HUDEP-2 (cell line): ENCODE data around the gene CCPG1.
"Not testable (repeated sequence)": the region's sequence is repeated elsewhere in the genome, so short reads cannot be mapped to it uniquely, and the experiment has no call there.

Experiments used
- DNase-seq, 76 experiments: peaks; one replicate each; lab custom pipeline; 2025; ENCODE audit not compliant: unreplicated experiment in 76 of 76; lab: John Stamatoyannopoulos, UW

The CCPG1 gene, protein sequence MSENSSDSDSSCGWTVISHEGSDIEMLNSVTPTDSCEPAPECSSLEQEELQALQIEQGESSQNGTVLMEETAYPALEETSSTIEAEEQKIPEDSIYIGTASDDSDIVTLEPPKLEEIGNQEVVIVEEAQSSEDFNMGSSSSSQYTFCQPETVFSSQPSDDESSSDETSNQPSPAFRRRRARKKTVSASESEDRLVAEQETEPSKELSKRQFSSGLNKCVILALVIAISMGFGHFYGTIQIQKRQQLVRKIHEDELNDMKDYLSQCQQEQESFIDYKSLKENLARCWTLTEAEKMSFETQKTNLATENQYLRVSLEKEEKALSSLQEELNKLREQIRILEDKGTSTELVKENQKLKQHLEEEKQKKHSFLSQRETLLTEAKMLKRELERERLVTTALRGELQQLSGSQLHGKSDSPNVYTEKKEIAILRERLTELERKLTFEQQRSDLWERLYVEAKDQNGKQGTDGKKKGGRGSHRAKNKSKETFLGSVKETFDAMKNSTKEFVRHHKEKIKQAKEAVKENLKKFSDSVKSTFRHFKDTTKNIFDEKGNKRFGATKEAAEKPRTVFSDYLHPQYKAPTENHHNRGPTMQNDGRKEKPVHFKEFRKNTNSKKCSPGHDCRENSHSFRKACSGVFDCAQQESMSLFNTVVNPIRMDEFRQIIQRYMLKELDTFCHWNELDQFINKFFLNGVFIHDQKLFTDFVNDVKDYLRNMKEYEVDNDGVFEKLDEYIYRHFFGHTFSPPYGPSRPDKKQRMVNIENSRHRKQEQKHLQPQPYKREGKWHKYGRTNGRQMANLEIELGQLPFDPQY

DNA sequence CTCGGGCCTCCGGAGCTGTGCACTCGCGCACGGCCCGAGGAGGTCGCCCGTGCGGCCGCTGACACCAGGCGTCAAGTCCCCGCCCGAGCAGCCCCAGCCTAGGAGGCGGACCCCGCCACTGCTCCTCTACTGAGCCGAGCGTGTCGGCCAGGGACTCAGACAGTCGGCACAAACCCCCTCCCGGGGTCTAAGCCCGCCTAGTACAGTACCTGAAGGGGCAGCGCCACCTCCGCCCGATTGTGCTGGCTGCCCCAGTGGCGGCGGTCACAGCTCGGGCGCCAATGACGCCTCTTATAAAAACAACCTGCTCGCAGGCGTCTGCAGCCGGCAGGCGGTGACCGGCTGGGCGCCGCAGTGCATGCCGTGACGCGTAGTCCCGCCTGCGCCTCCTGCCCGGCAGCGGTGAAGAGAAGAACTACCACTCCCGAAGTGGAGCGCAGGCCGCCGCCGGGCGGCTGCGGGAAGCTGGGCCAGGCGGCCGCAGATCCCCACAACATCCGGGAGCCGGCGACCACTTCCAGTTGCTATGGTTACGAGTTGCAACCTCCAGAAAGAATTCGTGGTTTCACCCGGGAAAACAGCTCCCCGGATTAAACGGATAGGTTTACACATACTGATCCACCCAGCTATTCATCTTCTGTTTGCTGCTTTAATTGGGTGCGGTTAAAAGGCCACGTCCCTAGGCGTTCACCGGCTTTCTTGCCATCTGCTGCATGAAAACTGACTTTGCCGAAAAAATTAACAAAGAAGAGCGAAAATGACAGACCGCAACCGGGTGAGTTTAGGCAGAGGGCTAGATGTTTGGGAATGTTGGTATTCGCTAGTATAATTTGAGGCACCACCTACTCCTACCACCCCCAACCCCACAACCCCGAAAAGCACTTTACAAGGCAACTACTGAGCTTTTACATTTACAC, at the start of gene CCPG1, which contains the start of gene PIERCE2:
CCPG1 (minus strand) TSS at position 348 of the 917 bp plus-strand sequence. CDS start 18,935 bp downstream, outside the sequence.
PIERCE2 (plus strand) TSS at position 484 of the 917 bp plus-strand sequence; CDS start at position 758, 274 bp downstream.
- peak in 74 of 76 experiments; percentile 32 to 93 (median 84) for DNase-seq

DNA sequence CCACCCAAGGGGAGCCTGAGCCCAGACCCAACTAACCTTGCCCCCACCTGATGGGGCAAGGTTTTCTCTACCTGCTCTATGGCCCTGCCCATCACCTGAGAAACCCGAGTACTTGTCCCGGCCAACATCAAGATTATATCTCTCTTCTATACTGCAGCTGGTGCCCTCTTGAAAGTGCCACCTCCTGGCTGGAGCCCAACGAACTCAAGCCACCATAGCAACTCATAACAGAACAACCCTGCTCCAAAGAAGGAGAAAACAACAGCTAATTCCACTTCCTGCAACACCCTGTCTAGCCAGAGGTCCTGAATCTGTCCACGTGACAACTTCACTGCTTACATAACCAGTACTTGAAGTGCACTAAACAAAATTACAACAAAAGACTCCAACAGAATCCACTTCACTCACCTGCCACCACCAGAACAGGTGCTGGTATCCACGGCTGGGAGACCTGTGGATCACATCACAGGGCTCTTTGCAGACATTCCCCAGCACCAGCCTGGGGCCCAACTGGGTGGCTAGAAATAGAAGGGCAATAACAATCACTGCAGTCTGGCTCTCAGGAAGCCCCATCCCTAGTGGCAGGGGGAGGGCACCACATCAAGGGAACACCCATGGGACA, 49.4 kb upstream of the CCPG1 start:
- peak in 1 of 76 experiments; percentile 5 for DNase-seq

DNA sequence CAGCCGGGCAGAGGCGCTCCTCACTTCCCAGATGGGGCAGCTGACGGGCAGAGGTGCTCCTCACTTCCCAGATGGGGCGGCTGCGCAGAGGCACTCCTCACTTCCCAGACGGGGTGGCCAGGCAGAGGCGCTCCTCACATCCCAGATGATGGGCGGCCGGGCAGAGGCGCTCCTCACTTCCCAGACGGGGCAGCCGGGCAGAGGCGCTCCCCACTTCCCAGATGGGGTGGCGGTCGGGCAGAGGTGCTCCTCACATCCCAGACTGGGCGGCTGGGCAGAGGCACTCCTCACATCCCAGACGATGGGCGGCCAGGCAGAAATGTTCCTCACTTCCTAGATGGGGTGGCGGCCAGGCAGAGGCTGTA, 38.9 kb upstream of the CCPG1 start:
- not testable (repeated sequence) for DNase-seq

DNA sequence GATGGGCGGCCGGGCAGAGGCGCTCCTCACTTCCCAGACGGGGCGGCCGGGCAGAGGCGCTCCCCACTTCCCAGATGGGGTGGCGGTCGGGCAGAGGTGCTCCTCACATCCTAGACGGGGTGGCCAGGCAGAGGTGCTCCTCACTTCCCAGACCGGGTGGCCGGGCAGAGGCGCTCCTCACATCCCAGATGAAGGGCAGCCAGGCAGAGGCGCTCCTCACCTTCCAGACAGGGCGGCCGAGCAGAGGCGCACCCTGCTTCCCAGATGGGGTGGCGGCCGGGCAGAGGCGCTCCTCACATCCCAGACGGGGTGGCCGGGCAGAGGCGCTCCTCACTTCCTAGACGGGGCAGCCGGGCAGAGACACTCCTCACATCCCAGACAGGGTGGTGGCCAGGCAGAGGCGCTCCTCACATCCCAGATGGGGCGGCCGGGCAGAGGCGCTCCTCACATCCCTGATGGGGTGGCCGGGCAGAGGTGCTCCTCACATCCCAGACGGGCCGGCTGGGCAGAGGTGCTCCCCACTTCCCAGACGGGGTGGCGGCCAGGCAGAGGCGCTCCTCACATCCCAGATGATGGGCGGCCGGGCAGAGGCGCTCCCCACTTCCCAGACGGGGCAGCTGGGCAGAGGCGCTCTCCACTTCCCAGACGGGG, 38.3 kb upstream of the CCPG1 start:
- not testable (repeated sequence) for DNase-seq

DNA sequence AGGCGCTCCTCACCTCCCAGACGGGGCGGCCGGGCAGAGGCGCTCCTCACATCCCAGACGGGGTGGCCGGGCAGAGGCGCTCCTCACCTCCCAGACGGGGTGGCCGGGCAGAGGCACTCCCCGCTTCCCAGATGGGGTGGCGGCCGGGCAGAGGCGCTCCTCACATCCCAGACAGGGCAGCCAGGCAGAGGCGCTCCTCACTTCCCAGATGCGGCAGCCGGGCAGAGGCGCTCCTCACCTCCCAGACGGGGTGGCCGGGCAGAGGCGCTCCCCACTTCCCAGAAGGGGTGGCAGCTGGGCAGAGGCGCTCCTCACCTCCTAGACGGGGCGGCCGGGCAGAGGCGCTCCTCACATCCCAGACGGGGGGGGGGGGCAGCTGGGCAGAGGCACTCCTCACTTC, 37.8 kb upstream of the CCPG1 start:
- not testable (repeated sequence) for DNase-seq

DNA sequence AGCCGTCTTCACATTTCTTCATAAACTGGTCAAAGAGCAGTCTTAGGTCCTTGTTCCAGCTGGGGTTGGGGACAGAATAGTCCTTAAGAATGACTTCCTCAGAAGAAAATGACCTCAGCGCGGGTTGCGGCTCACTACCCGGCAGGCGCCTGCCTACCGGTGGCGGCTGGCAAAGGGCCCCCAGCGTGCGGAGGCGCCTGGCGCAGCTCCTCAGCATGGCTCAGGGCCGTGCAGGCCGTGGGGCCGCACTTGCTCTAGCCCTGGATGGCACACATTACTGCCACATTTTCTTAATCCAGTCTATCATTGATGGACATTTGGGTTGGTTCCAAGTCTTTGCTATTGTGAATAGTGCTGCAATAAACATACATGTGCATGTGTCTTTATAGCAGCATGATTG, 35.0 kb upstream of the CCPG1 start:
- DNase-seq = not testable (repeated sequence)

DNA sequence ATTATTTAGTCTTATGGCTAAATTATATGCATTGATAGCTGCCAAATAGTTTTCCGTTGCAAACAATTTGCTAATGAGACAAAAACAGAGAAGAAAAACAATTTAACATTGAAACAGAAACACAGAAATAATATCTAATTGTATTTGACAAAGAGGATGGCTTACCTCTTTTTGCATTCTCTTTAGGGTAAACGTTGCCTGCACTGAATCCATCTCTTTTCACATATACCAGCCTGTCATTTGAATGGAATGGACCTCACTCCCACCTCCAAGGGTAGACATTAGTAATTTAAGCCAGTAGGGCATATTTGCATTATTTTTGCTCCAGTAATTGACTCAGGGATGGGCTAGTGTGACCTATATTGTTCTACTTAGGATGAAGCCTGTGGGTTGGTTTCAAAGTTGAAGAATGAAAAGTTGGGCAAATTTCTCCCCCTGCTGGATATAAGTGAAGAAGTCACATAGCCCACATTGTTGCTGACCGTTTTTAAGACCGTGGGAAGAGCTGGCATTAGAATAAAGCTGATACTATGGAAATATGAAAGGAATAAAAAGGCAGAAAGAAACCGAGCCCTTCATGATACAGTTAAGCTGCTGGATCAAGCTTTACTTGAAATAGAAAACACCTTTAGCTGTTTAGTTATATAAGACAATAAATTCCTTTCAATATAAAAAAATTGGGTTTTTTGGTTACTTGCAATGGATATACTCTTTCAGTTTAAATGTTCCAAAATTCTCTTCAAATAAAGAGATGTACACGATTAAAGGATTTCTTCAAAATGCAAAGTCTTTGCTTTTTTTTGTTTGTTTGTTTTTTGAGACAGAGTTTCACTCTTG, 27.0 kb upstream of the CCPG1 start:
- DNase-seq = peak in 23 of 76 experiments; percentile 3 to 61 (median 32)

DNA sequence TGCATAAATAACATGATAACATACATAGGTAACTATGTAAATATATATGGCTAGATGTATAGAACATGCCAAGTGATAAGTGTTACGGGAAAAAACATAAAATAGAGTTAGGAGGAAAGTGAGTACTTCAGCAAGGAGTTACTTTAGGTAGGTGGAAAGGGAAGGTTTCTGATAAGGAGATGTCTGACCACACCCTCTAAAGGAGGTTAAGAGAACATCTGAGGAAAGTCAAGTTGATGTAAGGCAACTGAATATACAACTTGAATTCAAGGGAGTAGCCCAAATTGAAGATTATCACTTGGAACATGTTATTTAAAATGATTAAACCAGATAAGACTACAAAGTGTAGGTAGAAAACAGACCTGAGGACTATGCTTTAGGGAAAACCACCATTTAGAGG, 13.9 kb upstream of the CCPG1 start:
- peak in 4 of 76 experiments; percentile 34 to 44 (median 38) for DNase-seq

DNA sequence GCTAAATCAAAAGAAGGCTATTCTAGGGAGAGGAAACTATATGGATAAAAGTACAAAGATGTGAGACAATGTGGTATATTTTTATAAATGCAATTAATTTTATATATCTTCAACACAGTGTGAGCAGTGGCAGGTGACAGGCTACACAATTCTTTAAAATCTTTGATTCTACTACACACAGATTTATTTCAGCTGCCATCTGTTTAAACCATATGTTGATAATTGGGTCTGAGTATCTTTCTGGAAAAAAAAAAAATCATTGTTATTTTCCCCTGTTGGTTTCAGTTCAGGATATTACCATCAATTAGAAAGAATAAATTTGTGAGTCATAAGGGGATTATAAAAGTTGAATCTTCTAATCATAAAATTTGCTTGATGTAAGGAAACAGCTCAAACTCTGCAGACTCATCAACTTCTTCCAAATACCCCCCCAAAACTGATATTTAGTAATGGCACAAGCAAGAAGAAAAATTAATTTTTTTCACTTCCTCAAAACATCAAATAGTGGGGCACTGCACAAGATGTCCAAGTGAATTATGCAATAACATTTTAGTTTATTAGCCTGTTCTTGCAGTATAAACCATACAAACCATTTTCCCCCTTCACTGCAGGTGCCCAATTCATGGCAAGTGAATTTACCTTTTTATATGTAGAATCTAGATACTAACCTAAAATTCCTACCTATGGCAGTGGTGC, 12.2 kb upstream of the CCPG1 start:
- DNase-seq = no peak

DNA sequence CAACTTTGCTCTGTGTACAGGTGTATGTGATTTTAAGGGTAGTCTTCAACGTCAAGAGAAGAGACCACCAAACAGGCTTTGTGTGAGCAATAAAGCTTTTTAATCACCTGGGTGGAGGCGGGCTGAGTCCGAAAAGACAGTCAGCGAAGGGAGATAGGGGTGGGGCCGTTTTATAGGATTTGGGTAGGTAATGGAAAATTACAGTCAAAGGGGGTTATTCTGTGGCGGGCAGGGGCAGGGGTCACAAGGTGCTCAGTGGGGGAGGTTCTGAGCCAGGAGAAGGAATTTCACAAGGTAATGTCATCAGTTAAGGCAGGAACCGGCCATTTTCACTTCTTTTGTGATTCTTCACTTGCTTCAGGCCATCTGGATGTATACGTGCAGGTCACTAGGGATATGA, 9.5 kb upstream of the CCPG1 start:
- DNase-seq = not testable (repeated sequence)

DNA sequence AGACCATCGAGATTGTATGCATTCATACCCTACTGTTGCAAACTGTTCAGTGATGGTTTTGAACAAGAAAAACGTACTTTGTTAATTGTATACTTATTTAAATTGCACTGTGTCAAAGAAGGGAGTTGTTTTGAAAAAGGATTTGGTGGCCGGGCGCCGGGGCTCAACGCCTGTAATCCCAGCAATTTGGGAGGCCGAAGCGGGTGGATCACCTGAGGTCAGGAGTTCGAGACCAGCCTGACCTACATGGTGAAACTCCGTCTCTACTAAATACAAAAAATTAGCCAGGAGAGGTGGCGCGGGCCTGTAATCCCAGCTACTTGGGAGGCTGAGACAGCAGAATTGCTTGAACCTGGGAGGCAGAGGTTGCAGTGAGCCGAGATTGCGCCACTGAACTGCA, 817 bp upstream of the CCPG1 start:
- DNase-seq = not testable (repeated sequence)

DNA sequence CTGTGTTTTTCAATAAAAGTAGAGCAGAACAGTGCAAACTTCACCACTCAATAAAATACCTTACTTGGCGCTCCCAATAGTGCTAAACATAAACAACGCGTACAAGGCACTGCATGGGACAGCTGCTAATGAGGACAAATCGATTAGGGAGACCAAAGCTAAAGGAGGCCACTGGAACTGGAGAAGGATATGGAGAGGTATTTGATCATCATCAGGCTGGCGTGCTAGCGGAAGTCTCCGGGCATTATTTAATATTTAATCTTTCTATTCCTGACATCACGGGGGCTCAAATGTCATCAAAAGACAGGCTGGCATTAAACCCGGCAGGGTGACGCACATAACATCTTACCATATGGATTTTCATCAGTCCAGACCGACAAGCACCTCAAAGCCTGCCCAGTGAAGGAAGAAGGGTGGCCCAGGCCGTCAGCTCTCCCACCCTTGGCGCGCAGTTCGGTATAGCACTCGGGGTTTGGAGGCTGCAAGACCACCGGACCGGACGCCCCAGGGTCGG, 604 bp downstream of the CCPG1 start:
- peak in 34 of 76 experiments; percentile 7 to 83 (median 52) for DNase-seq

DNA sequence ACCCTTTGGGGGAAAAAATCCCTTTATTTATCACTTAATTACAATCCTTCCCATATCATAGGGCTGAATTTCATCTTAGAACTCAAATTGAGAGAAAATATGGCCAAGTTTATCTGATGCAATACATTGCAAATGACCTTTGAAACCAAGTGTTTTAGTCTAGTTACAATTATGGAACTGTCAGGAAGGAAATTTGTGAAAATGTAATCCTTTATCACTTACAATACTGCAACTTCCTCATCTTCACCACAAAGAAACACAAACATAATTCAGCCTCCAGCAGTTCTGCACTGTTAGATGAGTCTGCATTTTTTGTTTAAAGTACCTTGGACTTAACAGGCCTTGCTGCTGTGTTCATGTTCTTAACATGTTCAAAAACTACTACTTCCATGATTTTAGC, 4.6 kb downstream of the CCPG1 start:
- peak in 14 of 76 experiments; percentile 3 to 56 (median 19) for DNase-seq

DNA sequence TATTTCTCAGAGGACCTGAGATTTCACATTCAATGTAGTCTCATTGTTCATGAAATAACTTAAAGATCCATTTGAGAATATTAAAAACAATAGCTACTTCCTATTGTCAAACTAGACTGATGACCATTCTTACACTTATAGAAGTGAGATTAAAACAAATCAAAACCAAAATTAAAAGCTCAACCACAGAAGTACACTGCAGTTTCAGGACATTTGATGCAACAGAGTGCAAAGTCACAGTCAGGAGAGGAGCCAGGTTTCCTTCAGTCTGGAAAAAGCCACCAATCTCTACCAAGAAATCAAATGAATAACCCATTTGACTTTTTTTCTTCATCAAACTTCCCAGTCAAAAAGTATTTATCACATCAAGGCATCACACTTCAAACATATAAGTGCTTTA, 5.5 kb downstream of the CCPG1 start:
- no peak for DNase-seq

DNA sequence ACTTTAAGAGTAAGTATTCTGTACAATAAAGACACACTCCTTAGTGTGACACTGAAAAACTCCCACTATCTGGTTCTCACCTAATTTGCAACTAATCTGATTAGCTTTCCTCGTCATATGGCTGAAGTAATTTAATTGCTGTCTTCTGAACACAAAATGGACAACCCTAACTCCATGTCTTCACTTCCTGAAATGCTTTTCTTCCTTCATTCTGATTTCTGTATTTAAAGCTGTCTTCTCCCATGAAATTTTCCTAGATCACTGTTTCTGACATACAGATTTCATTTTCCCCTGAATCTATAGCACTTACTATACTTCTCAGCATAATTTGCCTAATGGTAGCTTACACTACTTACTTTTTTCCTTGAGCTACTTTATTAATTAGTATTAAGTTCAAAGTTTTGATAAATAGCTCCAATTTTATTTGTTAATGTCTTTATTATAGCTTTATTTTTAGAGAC, 6.3 kb downstream of the CCPG1 start:
- no peak for DNase-seq

DNA sequence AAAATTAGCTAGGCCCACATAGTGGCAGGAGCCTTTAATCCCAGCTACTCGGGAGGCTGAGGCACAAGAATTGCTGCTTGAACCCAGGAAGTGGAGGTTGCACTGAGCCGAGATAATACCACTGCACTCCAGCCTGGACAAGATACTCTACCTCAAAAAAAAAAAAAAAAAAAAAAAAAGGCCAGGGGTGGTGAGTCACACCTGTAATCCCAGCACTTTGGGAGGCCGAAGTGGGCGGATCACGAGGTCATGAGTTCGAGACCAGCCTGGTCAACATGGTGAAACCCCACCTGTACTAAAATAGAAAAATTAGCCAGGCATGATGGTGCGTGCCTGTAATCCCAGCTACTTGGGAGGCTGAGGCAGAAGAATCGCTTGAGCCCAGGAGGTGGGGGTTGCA, 8.1 kb downstream of the CCPG1 start:
- not testable (repeated sequence) for DNase-seq

DNA sequence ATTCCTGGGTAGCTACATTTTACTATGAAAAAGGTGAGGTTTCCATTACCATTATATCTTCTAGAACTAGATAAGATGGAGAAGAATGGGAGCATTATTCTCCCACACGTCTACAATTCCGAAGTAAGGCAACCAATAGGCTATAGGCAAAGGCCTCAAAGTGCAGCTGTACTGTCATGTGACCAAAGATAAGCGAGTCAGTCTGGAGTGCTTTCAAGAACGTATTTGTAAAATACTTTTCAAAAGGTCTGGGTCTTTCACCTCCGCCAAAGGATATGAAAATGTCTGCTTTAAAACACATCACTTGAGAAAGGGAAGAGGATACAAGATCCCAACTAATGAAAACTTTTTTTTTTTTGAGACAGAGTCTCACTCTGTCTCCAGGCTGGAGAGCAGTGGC, 9.9 kb downstream of the CCPG1 start:
- DNase-seq = no peak

DNA sequence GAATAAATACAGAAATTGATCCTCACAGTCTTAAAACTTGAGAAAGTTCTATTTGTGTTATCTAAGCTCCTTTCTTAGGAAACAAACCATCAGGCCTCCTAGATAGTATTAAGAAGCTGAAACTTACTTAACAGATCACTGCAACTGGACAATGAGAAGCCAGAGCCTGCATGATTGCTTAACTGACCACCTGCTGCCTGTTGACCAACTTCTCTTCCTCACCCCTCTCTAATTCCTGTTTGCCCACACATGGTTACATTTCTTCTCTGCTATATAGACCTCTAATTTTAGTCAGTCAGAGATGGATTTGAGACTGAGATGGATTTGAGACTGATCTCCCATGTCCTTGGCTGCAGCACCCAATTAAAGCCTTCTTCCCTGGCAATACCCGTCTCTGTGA, 13.5 kb downstream of the CCPG1 start:
- no peak for DNase-seq
